Kidney tubule cell (primary cell): ENCODE measurements around the gene NIPSNAP3A.
"Not testable (repeated sequence)": the region's sequence is repeated elsewhere in the genome, so short reads cannot be mapped to it uniquely, and the experiment has no call there.

Experiments used
- DNase-seq: peaks from one replicate; pipeline ENCODE4 v3.0.0-alpha.2; 2018; ENCODE audit warnings: low spot score

The NIPSNAP3A gene

GRCh38 chr9:104747565-104748358, at the start of gene NIPSNAP3A:
Gene NIPSNAP3A, plus strand, starts transcription at chr9:104747683. Its CDS starts 110 bp downstream, at chr9:104747793.
- peak; percentile 85 for DNase-seq

- DNase-seq: no peak
Measured at GRCh38 chr9:104700306-104700705, 47.2 kb upstream of the NIPSNAP3A start.

GRCh38 chr9:104708737-104709136, 38.7 kb upstream of the NIPSNAP3A start:
- not testable (repeated sequence) for DNase-seq

GRCh38 chr9:104711604-104712003, 35.9 kb upstream of the NIPSNAP3A start:
- DNase-seq: no peak

GRCh38 chr9:104725014-104725413, 22.5 kb upstream of the NIPSNAP3A start:
- DNase-seq: no peak

GRCh38 chr9:104738452-104738851, 9.0 kb upstream of the NIPSNAP3A start:
- no peak for DNase-seq

GRCh38 chr9:104740621-104741020, 6.9 kb upstream of the NIPSNAP3A start:
- peak; percentile 77 for DNase-seq

- peak; percentile 75 for DNase-seq
Measured at GRCh38 chr9:104743376-104743985, 4.0 kb upstream of the NIPSNAP3A start.

GRCh38 chr9:104745852-104746251, 1.6 kb upstream of the NIPSNAP3A start:
- no peak for DNase-seq

GRCh38 chr9:104746285-104746684, 1.2 kb upstream of the NIPSNAP3A start:
- no peak for DNase-seq

GRCh38 chr9:104746798-104747197, 685 bp upstream of the NIPSNAP3A start:
- DNase-seq: peak; percentile 2

GRCh38 chr9:104747245-104747564, 278 bp upstream of the NIPSNAP3A start:
- DNase-seq: no peak

- peak; percentile 48 for DNase-seq
Measured at GRCh38 chr9:104748359-104749031, 1.0 kb downstream of the NIPSNAP3A start.

GRCh38 chr9:104750185-104750767, 2.8 kb downstream of the NIPSNAP3A start:
- no peak for DNase-seq

GRCh38 chr9:104758974-104759373, 11.5 kb downstream of the NIPSNAP3A start:
- no peak for DNase-seq

GRCh38 chr9:104765138-104765537, 17.7 kb downstream of the NIPSNAP3A start:
- no peak for DNase-seq

- no peak for DNase-seq
Measured at GRCh38 chr9:104766025-104766424, 18.5 kb downstream of the NIPSNAP3A start.

- DNase-seq: no peak
Measured at GRCh38 chr9:104767507-104767906, 20.0 kb downstream of the NIPSNAP3A start.

- not testable (repeated sequence) for DNase-seq
Measured at GRCh38 chr9:104769029-104769428, 21.5 kb downstream of the NIPSNAP3A start.

GRCh38 chr9:104769655-104770054, 22.2 kb downstream of the NIPSNAP3A start:
- DNase-seq: no peak

GRCh38 chr9:104772714-104773510, 25.4 kb downstream of the NIPSNAP3A start:
- no peak for DNase-seq

- no peak for DNase-seq
Measured at GRCh38 chr9:104774132-104774531, 26.6 kb downstream of the NIPSNAP3A start.
